Measurements from ENCODE around the gene ABTB2. TPM values are rescaled to one million over a fixed set of nuclear protein-coding genes. Genes with fewer than 3 reads are reported as not detected.

Gene ABTB2
- total and polyA plus RNA-seq, 7 donors: 1.3 to 12.9 (median 2.5) TPM

DNA sequence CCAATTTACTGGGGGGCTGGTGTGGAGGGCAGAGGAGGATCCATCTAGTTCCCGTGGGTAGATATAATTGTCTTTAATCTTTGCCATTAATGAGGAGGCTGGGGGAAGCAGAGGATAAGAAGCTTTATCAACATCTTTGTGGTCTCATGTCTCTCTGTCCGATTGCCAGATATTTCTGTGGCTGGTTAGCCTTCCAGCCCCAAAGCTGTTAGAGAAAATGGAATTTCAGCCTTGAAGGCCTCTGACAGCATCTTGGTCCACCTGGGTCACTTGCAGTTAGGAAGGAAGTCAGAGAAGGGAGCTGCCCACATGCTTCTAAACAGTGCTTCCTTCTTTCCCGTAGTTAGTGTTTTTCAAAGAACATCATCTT is 56.9 kb downstream of the ABTB2 start:
- Histone ChIP-seq H3K27ac (no peak overlapping the region), H3K9me3 (no peaks in the 10 kb centered on the region), H3K4me1 (peaks cover 0 to 6% (median 0%) of the 10 kb centered on the region in 4 donors), H3K4me3 (no peak overlapping the region), H3K27me3 (no peaks in the 10 kb centered on the region), H3K36me3 (no peaks in the 10 kb centered on the region)
- no peak for DNase-seq
- intact Hi-C loops (cut with DNase I): no loop called here
- TF ChIP-seq EP300 (IDR thresholded peaks at IDR 0.05): no peak
- TF ChIP-seq POLR2AphosphoS5 (IDR thresholded peaks at IDR 0.05): no peak
- TF ChIP-seq CTCF (IDR thresholded peaks at IDR 0.05): no peak
- TF ChIP-seq POLR2A (IDR thresholded peaks at IDR 0.05): no peak
- 55 to 81% methylated on average over 3 of the region's 3 CpGs for WGBS, 2 donors

DNA sequence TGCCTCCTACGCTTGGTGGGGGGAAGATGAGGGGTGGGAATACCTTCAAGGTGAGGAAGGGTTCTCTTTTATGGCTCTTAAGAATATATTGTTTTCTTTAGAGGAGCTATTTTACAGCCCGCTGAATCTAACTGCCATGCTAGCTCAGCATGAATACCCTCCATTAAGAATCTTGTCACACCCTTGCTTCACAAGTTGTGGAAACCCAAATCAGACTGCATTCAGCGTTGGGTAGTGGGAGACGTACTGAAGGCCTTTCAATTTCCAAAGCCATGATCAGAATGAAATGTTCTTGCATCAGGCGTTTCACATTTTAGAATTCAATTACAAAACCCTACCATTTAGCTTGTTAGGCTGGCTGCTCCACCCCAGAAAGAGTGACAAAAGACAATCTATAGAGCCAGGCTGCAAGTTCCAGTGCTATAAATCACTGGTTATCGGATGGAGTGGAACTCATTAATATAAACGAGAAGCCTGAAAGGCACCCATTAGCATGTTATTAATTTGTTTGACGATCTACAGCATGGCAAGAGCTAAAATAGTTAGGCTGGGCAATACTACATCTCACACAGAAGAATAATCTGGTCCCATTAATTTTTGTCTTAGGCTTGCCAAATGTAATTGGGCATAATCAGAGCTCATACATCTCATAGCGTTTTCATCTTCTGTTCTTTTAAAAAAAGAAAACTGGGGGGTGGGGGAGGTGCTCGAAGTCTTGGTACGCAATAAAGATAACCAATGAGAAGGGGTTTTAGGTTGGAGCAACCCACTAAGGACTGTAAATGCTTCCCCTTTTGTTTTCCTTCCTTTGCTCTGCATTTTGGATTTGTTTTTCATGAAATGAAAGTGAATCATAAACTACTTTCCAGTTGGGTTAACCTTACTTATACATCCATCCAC is 57.5 kb downstream of the ABTB2 start:
- Histone ChIP-seq H3K27me3 (no peaks in the 10 kb centered on the region), H3K4me3 (no peak overlapping the region), H3K4me1 (peaks cover 0 to 4% (median 0%) of the 10 kb centered on the region in 4 donors), H3K9me3 (no peaks in the 10 kb centered on the region), H3K27ac (no peak overlapping the region), H3K36me3 (no peaks in the 10 kb centered on the region)
- no peak for DNase-seq
- 84 to 91% methylated on average over 11 of the region's 11 CpGs for WGBS, 2 donors
- TF ChIP-seq POLR2A (IDR thresholded peaks at IDR 0.05) (no peak), POLR2AphosphoS5 (IDR thresholded peaks at IDR 0.05) (no peak), EP300 (IDR thresholded peaks at IDR 0.05) (no peak), CTCF (IDR thresholded peaks at IDR 0.05) (no peak)
- intact Hi-C loops (cut with DNase I): no loop called here

DNA sequence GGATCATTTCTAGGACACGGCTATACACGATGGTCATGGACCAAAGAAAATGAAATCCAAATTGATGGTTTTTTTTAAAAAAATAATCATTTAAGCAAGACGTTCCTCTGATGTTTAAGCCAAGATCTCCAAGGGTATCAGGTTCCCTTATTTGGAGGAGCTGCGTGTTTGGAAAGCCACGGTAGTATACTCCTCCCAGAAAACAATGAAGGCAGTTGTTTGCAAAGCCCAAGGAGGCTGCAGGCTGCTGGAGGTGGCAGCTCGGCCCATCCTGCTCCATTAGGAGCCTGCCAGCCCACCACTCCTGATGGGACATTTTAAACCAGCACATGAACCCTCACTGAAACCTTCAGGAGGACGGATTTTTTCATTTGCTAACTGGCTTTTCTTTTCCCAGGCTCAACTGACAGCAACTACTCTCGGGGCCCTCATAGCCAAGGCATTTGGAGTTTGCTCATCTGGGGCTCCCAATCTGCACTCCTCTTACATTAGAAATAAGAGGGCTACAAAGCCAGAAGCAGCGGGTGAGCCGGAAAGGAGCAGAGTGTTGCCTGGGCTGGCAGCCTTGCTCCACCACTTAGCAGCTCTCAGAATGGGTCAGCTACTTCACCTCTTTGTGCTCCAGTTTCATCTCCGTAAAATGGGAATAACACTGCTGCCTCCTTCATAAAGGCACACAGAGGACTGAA is 58.4 kb downstream of the ABTB2 start:
- intact Hi-C loops (cut with DNase I): no loop called here
- H3K4me1 ChIP-seq: no peaks in the 10 kb centered on the region
- TF ChIP-seq EP300 (IDR thresholded peaks at IDR 0.05) (no peak), POLR2A (IDR thresholded peaks at IDR 0.05) (no peak), CTCF (IDR thresholded peaks at IDR 0.05) (no peak), POLR2AphosphoS5 (IDR thresholded peaks at IDR 0.05) (no peak)
- H3K27me3 ChIP-seq: no peaks in the 10 kb centered on the region
- H3K36me3 ChIP-seq: no peaks in the 10 kb centered on the region
- no peak overlapping the region for H3K4me3 ChIP-seq
- no peak for DNase-seq
- 88 to 93% methylated on average over 11 of the region's 11 CpGs for WGBS, 2 donors
- H3K9me3 ChIP-seq: no peaks in the 10 kb centered on the region
- no peak overlapping the region for H3K27ac ChIP-seq

- Histone ChIP-seq H3K9me3 (no peaks in the 10 kb centered on the region), H3K36me3 (no peaks in the 10 kb centered on the region), H3K27ac (no peak overlapping the region), H3K4me1 (no peaks in the 10 kb centered on the region), H3K27me3 (no peaks in the 10 kb centered on the region), H3K4me3 (no peak overlapping the region)
- WGBS, 2 donors: 85% methylated on average over 2 of the region's 2 CpGs
- DNase-seq: no peak
- intact Hi-C loops (cut with DNase I): no loop called here
- TF ChIP-seq CTCF (IDR thresholded peaks at IDR 0.05) (no peak), EP300 (IDR thresholded peaks at IDR 0.05) (no peak), POLR2A (IDR thresholded peaks at IDR 0.05) (no peak), POLR2AphosphoS5 (IDR thresholded peaks at IDR 0.05) (no peak)
Observed at GRCh38 chr11:34298871-34299270, 58.9 kb downstream of the ABTB2 start.
